HG02973 (cell line): ENCODE data around the gene GSX2.
"Not testable (repeated sequence)": the region's sequence is repeated elsewhere in the genome, so short reads cannot be mapped to it uniquely, and the experiment has no call there.

ENCODE experiments used
- ATAC-seq: cut with Tn5 transposase; IDR thresholded peaks from one replicate; pipeline ENCODE4 v1.9.1; 2021; ENCODE audit warnings: moderate library complexity; ENCODE audit not compliant: unreplicated experiment

Gene GSX2

GRCh38 chr4:54099748-54100574 lies at the start of gene GSX2:
GSX2 (plus strand) TSS chr4:54100163; CDS start chr4:54100345, 182 bp downstream.
- ATAC-seq: no peak

- ATAC-seq: no peak
Observed at GRCh38 chr4:54050214-54050904, 49.6 kb upstream of the GSX2 start.

GRCh38 chr4:54053322-54053721 lies 46.6 kb upstream of the GSX2 start:
- not testable (repeated sequence) for ATAC-seq

- ATAC-seq: no peak
Observed at GRCh38 chr4:54054501-54054900, 45.5 kb upstream of the GSX2 start.

- ATAC-seq: no peak
Observed at GRCh38 chr4:54055494-54055893, 44.5 kb upstream of the GSX2 start.

- ATAC-seq: no peak
Observed at GRCh38 chr4:54056360-54056759, 43.6 kb upstream of the GSX2 start.

GRCh38 chr4:54058171-54058570 lies 41.8 kb upstream of the GSX2 start:
- no peak for ATAC-seq

GRCh38 chr4:54060116-54060515 lies 39.8 kb upstream of the GSX2 start:
- ATAC-seq: no peak

GRCh38 chr4:54061067-54061466 lies 38.9 kb upstream of the GSX2 start:
- no peak for ATAC-seq

GRCh38 chr4:54061873-54062272 lies 38.1 kb upstream of the GSX2 start:
- ATAC-seq: no peak

GRCh38 chr4:54062392-54062791 lies 37.6 kb upstream of the GSX2 start:
- ATAC-seq: no peak

GRCh38 chr4:54063229-54063628 lies 36.7 kb upstream of the GSX2 start:
- no peak for ATAC-seq

- ATAC-seq: peak; percentile 25
Observed at GRCh38 chr4:54063737-54064316, 36.1 kb upstream of the GSX2 start.

GRCh38 chr4:54064317-54065111 lies 35.4 kb upstream of the GSX2 start, which contains the start of gene CHIC2:
CHIC2 (minus strand) TSS chr4:54064605; CDS start chr4:54064300, 305 bp downstream.
- ATAC-seq: peak; percentile 89

GRCh38 chr4:54065282-54066087 lies 34.5 kb upstream of the GSX2 start:
- ATAC-seq: no peak

GRCh38 chr4:54066088-54066415 lies 33.9 kb upstream of the GSX2 start:
- no peak for ATAC-seq

- ATAC-seq: no peak
Observed at GRCh38 chr4:54066718-54067129, 33.2 kb upstream of the GSX2 start.

GRCh38 chr4:54067166-54067565 lies 32.8 kb upstream of the GSX2 start:
- no peak for ATAC-seq

GRCh38 chr4:54073271-54073880 lies 26.6 kb upstream of the GSX2 start:
- no peak for ATAC-seq

- no peak for ATAC-seq
Observed at GRCh38 chr4:54074381-54074780, 25.6 kb upstream of the GSX2 start.
